ENCODE data around the gene AMD1. TPM values are rescaled to one million over a fixed set of nuclear protein-coding genes. Genes with fewer than 3 reads are reported as not detected.
"Not testable (repeated sequence)": the region's sequence is repeated elsewhere in the genome, so short reads cannot be mapped to it uniquely, and the experiment has no call there.

The AMD1 gene
- total RNA-seq, 1 experiment from 2014 or later, result 46.4 TPM

- BruUV-seq (replicated peaks), result no TSS peak
- ChIA-PET CTCF (no interaction called here), POLR2A (ENCODE audit: unreplicated experiment) (no interaction called here)
- Histone ChIP-seq H3K27me3 (ENCODE audit: insufficient read depth, low read depth) (no peaks in the 10 kb centered on the region), H3K4me3 (no peak overlapping the region), H3K79me2 (ENCODE audit: low read depth) (no peaks in the 10 kb centered on the region), H3K4me1 (replicated peaks; ENCODE audit: insufficient read depth) (no peaks in the 10 kb centered on the region), H3K36me3 (ENCODE audit: low read depth) (peaks cover 11% of the 10 kb centered on the region; the same call in 1 of the 2 replicates), H3K27ac (no peak overlapping the region), H3K9me2 (ENCODE audit: insufficient read depth) (no peaks in the 10 kb centered on the region), H4K20me1 (ENCODE audit: insufficient read depth) (no peaks in the 10 kb centered on the region), H3K4me2 (no peak overlapping the region), H3F3A (ENCODE audit: insufficient read depth, low read depth) (peaks cover 56% of the 10 kb centered on the region), H3K9me3 (ENCODE audit: insufficient read depth, low read depth) (peaks cover 18% of the 10 kb centered on the region; the same call in 1 of the 2 replicates), H2AFZ (no peak overlapping the region)
- no peak for TF ChIP-seq CTCF (conservative IDR thresholded peaks at IDR 0.05)
- no peak for TF ChIP-seq EZH2 (IDR thresholded peaks at IDR 0.05; ENCODE audit: low read depth)
- DNase-seq, result no peak
- intact Hi-C loops (cut with micrococcal nuclease; ENCODE audit: unreplicated experiment), result no loop called here
These were observed 27.5 kb downstream of the AMD1 start for GRCh38 chr6:110902091-110902490.

DNA sequence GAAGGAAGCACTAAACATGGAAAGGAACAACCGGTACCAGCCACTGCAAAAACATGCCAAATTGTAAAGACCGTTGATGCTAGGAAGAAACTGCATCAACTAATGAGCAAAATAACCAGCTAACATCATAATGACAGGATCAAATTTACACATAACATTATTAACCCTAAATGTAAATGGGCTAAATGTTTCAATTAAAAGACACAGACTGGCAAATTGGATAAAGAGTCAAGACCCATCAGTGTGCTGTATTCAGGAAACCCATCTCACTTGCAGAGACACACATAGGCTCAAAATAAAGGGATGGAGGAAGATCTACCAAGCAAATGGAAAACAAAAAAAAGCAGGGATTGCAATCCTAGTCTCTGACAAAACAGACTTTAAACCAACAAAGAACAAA, 31.7 kb downstream of the AMD1 start:
- peaks cover 19% of the 10 kb centered on the region; the same call in 1 of the 2 replicates for H3F3A ChIP-seq (ENCODE audit: insufficient read depth, low read depth)
- intact Hi-C loops (cut with micrococcal nuclease; ENCODE audit: unreplicated experiment); H3K36me3 ChIP-seq (ENCODE audit: low read depth); CTCF ChIA-PET; H3K4me1 ChIP-seq (replicated peaks; ENCODE audit: insufficient read depth); H4K20me1 ChIP-seq (ENCODE audit: insufficient read depth); H3K4me2 ChIP-seq; DNase-seq; H3K27me3 ChIP-seq (ENCODE audit: insufficient read depth, low read depth); H3K79me2 ChIP-seq (ENCODE audit: low read depth); H3K27ac ChIP-seq; BruUV-seq (replicated peaks); POLR2A ChIA-PET (ENCODE audit: unreplicated experiment); H2AFZ ChIP-seq; H3K4me3 ChIP-seq; H3K9me2 ChIP-seq (ENCODE audit: insufficient read depth): not testable (repeated sequence)
- peaks cover 23% of the 10 kb centered on the region for H3K9me3 ChIP-seq (ENCODE audit: insufficient read depth, low read depth)

- no peaks in the 10 kb centered on the region for H4K20me1 ChIP-seq (ENCODE audit: insufficient read depth)
- H3K4me1 ChIP-seq (replicated peaks; ENCODE audit: insufficient read depth), result no peaks in the 10 kb centered on the region
- H2AFZ ChIP-seq, result no peak overlapping the region
- no peak for TF ChIP-seq CTCF (conservative IDR thresholded peaks at IDR 0.05)
- no peak for TF ChIP-seq EZH2 (IDR thresholded peaks at IDR 0.05; ENCODE audit: low read depth)
- H3K9me3 ChIP-seq (ENCODE audit: insufficient read depth, low read depth), result no peaks in the 10 kb centered on the region
- H3F3A ChIP-seq (ENCODE audit: insufficient read depth, low read depth), result no peaks in the 10 kb centered on the region
- ChIA-PET POLR2A (ENCODE audit: unreplicated experiment) (no interaction called here), CTCF (no interaction called here)
- intact Hi-C loops (cut with micrococcal nuclease; ENCODE audit: unreplicated experiment), result no loop called here
- H3K9me2 ChIP-seq (ENCODE audit: insufficient read depth), result no peaks in the 10 kb centered on the region
- H3K4me2 ChIP-seq, result no peak overlapping the region
- H3K27me3 ChIP-seq (ENCODE audit: insufficient read depth, low read depth), result no peaks in the 10 kb centered on the region
- no peak overlapping the region for H3K4me3 ChIP-seq
- no peak overlapping the region for H3K27ac ChIP-seq
- H3K36me3 ChIP-seq (ENCODE audit: low read depth), result no peaks in the 10 kb centered on the region
- DNase-seq, result no peak
- BruUV-seq (replicated peaks), result no TSS peak
- H3K79me2 ChIP-seq (ENCODE audit: low read depth), result no peaks in the 10 kb centered on the region
These were observed 56.2 kb downstream of the AMD1 start for GRCh38 chr6:110930781-110931180.

- BruUV-seq (replicated peaks), result no TSS peak
- H3K9me3 ChIP-seq (ENCODE audit: insufficient read depth, low read depth), result no peaks in the 10 kb centered on the region
- no peak for TF ChIP-seq EZH2 (IDR thresholded peaks at IDR 0.05; ENCODE audit: low read depth)
- no peak for TF ChIP-seq CTCF (conservative IDR thresholded peaks at IDR 0.05)
- no peaks in the 10 kb centered on the region for H3K9me2 ChIP-seq (ENCODE audit: insufficient read depth)
- DNase-seq, result no peak
- CTCF ChIA-PET, result interaction anchor here (0.6 kb wide), 1 partner anchor 71 kb away, joined by 7 read pairs; no protein-coding TSS in a partner anchor
- POLR2A ChIA-PET (ENCODE audit: unreplicated experiment), result no interaction called here
- H2AFZ ChIP-seq, result no peak overlapping the region
- H3F3A ChIP-seq (ENCODE audit: insufficient read depth, low read depth), result no peaks in the 10 kb centered on the region
- H3K27ac ChIP-seq, result no peak overlapping the region
- H3K79me2 ChIP-seq (ENCODE audit: low read depth), result no peaks in the 10 kb centered on the region
- no peaks in the 10 kb centered on the region for H3K27me3 ChIP-seq (ENCODE audit: insufficient read depth, low read depth)
- H4K20me1 ChIP-seq (ENCODE audit: insufficient read depth), result no peaks in the 10 kb centered on the region
- intact Hi-C loops (cut with micrococcal nuclease; ENCODE audit: unreplicated experiment), result no loop called here
- no peaks in the 10 kb centered on the region for H3K36me3 ChIP-seq (ENCODE audit: low read depth)
- H3K4me3 ChIP-seq, result no peak overlapping the region
- H3K4me1 ChIP-seq (replicated peaks; ENCODE audit: insufficient read depth), result no peaks in the 10 kb centered on the region
- no peak overlapping the region for H3K4me2 ChIP-seq
These were observed 59.3 kb downstream of the AMD1 start for GRCh38 chr6:110933912-110934311.
